Ecto neural progenitor cell (in vitro differentiated cells): Measurements from ENCODE around the gene SEMA5A.

Experiments
- DNase-seq: peaks from one replicate; pipeline ENCODE4 v3.0.0-alpha.2; 2018; ENCODE audit warnings: low spot score

SEMA5A gene

DNA sequence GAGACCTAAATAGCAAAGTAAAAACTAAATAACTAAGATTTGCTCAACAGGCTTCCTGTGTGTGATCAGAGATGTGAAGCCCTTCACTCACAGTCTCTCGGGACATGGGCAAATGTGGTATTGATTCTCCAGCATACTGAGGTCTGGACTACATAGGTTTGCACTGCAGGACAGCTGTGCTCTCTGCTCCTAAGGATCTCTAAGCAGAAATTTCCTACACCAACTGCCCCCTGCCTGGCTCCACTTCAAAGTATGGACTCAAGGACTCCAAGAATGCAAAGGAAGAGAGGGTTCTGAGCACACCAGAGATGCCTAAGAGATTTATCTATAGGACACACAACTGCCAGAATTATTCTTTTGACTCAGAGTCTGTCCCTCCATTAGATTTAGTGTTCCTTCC is 487.2 kb downstream of the SEMA5A start:
- DNase-seq = no peak

DNA sequence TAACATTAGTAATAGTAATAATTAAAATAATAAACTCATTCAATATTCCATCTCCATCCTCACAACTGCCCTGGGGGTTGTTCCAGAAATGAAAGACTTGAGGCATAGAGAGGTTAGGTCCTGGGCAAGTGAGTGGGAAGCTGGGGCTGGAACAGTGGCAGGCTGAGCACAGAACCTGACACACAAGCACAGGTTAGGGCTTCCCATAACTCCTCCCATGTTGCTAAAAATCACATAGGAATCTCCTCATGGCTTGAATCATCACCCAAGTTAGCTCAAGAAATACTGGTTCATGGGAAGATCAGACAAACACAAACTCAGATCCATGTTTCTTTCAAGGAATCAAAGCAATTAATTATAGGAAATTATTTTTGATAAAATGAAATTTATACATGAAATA is 487.7 kb downstream of the SEMA5A start:
- no peak for DNase-seq

DNA sequence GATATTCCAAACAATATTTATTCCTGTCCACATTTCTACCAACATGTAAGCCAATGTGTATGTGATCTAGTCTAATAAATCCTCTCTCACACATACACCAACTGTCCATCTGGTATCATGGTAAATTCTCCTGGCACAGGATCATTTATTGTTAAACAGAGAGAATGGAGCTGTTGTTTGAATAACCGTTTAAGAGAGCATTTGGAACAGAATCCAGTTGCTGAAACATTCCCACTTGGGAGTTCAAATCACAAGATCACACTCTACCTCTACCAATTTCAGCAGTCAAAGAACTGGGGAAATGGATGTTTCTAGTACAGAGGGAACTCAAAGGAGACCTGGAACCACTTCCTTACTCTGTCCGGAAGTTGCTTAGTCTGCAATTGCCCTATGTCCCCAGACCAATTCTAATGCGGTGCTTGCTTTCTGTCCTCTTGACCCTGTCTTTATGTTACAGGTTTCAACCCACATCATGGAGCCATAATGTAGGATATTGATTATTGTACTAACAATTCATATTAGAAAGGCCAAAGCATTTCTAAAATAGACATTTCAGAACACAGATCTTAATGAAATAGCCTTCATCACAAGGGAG is 488.4 kb downstream of the SEMA5A start:
- DNase-seq = no peak

DNA sequence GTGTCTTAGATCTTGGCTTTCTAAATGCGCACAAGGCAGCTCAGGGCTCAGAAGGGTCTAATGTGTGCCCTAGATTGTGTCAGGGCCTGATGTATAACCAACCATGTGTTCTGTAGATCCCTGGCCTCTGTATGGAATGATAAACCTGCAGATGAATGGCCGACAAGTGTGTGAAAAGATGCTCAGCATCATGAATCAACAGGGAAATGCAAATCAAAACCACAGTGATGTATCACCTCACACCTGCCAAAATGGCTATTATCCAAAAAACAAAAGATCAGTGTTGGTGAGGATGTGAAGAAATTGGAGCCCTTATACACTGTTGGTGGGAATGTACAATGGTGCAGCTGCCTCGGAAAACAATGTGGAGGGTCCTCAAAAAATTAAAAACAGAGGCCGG is 489.8 kb downstream of the SEMA5A start:
- DNase-seq = no peak

DNA sequence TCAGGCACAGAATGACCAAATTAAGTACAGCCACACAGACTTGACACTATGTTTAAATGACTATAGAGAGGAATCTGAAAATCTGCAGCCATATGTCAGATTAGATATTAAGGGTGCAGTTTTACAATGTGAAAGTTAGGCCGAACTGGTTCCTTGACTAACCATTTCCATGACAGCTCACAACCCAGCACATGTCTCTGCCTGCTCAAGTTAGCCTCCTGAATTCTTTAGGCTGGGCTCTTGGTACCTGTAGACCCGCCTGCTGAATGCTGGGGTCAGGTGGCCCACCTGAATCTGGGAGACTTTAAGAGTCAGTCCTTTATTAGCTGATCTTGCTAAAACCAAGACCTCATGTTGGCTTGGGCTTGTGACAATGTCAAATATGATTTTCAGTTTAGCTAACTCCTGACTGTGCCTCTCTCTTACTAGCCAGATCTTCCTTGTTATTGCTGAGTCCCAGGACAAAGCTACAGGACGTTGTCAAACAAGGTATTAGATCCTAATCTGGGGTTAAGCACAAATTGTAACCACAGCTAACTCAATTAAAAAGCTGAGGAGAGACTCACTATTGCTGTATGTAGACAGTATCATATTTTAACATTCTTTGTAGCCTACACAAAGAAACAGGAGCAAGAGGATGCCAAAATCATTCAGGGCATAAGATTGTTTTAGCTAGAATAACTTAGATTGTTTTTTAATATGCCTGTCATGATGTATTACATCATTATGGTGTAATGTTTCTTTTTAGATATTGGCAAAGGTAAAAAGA is 490.9 kb downstream of the SEMA5A start:
- DNase-seq = no peak

DNA sequence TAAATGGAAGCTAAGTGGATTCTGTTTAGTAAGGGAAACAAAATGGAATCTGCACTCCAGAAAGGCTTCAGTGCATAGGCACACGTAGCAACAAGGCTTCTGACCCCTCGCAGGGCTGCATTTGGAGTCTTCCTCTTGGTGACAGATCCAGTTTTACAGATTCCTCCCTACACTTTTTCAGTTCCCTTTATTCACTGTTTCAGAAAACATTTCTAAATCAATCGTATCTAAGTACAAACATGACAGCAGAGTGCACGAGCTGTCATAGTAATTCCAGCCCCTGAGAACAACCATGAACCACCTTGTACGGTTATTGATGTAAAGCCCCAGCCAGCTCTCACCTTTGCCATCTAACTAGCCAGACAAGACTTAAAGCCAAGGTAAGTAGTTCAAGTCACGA is 491.6 kb downstream of the SEMA5A start:
- no peak for DNase-seq

DNA sequence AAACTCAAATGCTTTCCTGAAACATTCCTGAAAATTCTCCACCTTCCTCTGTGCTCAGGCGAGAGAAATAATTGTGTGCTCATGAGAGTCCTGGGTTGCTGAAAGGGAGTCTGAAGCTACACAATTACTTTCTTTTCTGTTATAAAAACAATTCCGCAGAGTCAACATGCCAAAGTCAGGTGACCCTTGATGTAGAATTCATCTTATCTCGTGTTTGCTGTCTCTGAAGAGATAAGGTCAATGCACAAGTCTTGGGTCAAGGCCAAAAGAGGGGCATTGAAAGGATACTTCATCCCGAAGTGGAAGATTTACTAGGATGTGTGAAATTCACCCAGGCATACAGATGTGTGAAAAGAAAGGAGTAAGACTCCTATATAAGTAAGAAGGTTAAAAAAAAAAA is 493.5 kb downstream of the SEMA5A start:
- no peak for DNase-seq

DNA sequence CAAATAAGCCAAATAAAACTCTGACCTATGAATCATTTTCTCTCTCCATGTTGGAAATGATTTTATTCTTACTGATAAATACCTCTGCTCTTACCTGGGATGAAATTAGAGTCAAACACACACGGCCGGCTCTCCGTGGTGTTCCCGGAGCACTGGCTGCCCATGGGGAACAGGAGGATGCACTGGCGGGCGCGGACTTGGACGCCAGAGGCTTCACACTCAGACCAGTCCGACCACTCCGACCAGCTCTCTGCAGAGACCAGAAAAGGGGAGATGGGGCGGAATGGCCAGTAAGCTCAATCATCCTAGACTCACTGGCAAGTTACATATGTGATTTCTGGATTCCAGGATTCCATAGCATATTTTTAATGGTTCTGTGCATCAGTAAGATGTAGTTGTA is 494.1 kb downstream of the SEMA5A start:
- DNase-seq = no peak

DNA sequence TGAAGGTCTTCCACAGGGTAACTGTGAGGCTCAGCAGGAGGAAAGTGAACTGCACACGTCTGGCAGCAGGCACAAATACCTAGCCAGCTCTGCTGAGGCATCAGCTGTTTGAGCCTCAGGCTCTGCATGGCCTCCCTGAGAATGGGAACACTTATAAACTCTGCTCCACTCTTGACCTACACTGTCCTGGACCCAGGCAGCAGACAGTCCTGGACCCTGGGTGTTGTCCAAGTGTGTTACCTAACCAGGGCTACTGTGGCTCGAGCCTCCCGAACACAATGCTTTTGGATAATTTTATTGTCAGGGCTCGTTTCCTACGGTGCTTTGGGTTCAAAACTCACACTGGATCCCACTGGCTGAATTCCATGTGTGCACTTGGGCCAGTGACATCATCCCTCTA is 497.9 kb downstream of the SEMA5A start:
- DNase-seq = no peak

DNA sequence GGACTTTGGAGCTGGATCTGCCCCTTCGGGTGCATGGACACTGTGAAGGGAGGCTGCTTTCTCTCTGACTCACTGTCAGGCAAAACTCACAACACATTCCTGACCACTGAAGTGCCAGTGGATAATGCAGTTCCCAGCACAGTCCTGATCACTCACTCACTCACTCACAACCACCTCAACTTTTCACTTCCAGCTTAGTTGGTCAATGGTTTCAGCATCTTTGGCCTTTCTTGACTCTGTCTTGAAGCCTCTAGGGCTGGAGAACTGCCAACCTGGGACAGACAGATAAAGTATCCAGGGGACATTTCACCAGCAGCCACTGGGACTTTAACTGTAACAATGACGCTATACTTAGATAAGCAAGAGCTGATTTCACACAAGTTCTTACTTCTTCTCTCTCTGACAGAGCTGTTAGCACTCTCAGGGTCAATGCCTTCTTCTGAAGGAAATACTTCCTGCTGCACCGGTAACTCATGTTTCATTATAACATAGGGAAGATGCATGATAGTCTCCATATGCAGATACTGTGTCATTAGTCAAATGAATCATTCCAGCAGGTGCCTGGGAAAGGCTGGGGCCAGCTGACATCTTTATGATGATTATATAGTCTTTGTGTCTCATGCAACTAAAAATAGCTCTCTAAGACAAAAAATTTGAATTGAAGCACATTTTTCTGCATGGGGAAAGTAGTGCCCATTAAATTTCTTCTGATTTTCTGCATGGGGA is 499.0 kb downstream of the SEMA5A start:
- DNase-seq = no peak

DNA sequence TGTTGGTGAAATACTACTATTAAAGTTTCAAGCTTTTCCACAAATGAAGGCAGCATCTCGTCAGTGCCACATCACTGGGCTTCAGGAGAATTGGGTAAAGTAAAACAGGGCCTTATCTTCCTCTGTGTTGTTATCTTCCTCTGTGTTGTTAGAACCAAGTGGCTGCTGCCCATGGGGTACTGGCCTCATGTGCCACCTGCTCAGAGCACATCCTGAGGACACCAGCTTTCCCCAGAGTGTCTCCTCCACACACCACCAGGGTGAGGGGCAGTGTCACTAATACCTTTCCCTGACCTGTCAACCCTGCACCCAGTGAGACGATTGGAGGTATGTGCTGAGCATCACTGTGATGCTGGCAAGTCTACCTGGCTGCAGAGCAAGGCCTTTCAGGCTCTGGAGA is 499.9 kb downstream of the SEMA5A start:
- DNase-seq = no peak

DNA sequence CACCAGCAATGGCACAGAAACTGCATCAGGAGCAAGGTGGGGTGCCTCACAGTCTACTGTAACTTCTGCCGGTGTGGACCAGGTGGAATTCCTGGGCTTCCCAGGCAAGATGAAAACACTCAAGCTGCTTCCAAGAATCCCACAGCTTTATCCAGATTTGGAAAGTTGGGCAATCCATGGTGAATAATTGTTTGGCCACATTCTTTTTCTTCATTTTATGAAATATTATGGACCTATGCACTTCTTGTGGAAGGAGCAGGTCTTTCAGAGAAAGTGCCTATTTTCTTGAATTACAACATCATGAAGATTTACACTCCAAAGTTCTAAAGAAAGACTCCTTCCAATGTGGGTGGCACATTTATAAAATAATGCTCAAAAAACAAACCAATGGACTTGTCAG is 503.6 kb downstream of the SEMA5A start:
- no peak for DNase-seq

DNA sequence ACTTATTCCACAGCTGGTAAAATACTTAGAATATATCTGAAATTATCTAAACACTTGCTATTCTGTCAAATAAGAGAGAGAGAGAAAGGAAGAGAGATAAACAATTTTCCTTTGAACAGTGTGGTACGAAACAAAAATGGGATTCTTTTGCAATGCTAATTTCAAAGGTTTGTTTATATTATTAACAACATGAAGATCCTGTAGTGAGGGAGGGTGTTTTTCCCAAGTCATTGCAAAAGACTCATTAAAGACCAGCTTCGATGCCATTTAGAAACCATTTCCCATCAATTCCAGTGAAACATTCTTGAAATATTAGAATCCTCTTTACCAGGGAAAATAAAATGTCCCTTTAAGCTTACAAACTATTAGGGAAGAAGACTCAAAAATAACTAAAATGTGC is 505.4 kb downstream of the SEMA5A start:
- no peak for DNase-seq

DNA sequence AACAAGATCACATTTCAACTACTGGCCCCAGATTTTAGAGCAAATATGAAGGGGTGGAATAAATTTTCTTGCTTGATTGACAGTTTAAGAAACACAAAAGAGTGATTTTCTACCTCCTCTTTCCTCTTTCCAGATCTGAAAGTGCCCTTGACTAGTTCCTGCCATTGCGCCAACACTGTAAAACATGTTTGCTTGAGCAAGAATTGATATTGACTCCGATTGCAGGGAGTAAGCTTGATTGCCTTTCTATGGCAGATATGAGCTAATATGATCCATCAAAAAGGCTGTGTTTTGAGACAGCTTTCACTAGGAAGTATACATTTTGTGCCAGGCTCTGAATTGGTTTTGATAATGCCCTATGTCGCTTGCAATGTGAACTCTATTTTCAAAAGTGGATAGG is 508.8 kb downstream of the SEMA5A start:
- no peak for DNase-seq

DNA sequence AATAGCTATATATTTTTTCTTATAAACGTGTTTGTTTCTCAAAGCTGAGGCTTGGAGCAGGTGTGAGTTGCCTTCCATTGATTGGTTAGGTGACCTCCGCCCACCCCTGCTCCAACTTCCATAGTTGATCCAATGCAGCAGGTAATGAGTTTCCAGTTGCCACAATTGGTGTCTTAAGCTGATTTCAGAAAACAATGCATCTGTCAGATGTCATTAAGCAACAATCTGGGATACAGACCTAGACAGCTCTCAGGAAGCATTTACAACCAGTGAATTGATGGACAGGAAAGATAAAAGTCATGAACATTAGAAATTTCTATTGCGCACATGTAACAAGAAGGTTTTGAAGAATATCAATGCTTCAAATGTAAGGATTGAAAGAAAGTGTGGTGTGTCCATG is 510.5 kb downstream of the SEMA5A start:
- DNase-seq = no peak

DNA sequence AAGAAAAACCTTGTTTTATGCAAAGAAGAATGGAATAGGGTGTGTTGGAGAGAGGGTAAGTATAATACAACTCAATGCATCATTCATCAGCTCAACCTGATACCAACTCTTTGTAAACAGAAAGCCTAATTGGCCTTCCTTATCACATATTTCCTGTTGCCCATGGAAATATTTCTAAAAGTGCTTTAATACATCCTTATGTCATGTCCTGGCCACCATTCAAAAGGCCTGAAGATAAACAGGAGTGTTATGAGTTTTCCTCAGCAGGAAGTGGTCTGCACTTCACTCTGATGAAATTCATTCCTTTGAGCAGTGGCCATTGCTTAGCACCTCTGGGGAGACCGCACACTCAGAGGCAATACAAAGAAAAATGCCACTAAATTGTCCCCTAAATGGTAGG is 511.2 kb downstream of the SEMA5A start:
- no peak for DNase-seq

DNA sequence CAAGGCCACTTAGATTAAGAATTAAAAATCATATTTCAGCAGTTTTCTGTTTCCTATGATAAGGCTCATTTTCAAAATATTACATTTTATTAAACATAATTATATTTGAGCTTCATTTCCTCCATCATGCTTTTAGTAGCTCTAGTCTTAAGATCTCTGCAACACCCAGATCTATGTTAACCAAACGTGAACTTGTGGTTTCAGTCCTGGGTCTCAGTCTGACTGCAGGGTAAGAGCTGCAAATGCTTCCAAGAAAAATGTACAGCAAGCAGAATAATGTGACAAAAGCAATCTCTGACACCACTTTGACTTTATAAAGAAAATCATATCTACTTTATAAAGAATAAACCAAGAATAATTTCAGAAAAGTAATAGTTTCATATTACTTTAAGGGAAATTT is 512.4 kb downstream of the SEMA5A start:
- no peak for DNase-seq

DNA sequence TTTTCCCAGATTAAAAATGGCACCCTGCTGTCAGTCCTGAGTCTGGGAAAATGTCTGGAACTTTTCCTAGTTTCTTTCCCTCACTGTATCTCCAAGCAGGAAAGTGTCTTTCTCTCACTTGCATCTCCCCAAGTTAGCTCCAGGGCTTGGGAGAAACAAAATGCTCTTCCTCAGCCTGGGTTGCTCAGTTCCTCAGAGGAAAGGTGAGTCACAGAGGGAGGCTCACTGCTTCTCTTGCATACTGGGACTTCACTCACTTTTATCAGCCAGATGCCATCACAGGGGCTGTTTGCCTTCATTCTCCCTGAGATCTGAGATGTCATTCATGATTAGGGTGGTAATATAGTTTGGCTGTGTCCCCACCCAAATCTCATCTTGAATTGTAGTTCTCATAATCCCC is 519.9 kb downstream of the SEMA5A start:
- DNase-seq = no peak

DNA sequence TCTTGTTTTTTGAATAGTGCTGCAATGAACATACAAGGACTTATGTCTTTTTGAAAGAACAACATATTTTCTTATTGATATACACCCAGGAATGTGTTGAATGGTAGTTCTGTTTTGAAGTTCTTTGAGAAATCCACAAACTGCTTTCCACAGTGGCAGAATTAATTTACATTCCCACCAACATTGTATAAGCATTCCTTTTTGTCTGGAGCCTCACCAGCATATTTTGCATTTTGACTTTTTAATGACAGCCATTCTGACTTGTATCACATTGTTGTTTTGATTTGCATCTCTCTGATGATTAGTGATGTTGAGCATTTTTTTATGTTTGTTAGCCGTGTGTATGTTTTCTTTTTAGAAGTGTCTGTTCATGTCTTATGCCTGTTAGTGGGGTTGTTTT is 524.9 kb downstream of the SEMA5A start:
- DNase-seq = no peak

DNA sequence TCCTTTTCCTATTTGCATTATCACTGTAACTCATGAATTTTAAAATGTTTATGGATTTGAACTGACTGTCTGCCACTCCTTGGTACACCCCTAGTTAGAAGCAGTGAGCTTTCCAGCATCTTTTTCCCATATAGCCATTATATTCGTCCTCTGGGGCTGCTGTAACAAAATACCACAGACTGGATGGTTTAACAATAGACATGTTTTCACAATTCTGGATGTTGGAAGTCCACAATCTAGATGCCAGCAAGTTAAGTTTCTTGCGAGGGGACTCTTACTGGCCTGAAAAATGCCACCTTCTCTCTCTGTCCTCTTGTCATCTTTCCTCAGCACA is 530.0 kb downstream of the SEMA5A start:
- no peak for DNase-seq

DNA sequence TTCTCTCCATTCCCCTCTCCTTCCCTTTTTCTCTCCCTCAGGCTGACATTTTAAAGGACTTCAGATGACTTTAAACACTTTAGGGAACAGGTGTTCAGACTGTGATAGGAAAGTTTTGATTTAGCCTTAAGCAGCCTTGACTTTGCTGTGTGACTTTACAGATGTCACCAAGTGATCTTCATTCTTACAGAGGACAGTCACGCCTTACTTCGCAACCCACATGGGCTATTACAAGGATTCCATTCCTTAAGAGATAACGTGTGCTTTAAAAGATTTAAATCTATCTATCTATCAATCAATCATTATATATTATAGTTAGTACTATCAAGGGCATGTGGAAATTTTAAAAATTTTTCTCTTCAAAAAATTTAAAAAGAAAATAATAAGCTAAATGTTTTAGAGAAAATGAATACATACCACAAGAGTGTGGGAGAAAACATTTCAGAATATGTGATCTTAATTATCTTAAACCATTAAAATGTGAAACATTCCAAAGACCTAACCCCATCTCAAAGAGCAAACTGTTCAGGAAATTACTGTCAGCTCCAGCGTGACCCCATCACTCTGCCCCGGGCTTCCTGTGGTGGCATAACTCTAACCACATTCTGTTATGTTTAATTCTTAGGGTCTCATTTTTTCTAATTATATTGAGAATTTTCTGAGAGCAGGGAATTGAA is 530.5 kb downstream of the SEMA5A start:
- no peak for DNase-seq

DNA sequence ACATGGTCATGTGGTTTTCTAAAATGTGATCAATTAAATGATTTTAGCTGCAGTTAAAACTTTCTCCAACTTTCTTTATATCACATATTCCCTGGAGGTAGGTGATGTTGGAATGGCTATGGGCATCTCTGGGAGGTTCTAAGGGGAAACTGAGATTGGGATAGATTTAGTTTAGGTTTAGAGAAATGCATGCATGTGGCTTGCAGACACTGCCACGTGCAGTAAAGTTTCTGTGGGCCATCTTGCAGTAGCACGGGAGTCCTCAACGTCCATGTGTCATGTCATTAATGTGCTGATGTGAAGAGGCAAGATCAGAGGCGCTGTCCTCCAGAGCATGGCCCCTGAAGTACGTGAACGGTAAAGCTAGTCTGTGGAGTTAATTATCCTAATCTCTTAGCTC is 532.7 kb downstream of the SEMA5A start:
- no peak for DNase-seq
